NCI-H510A treated with DMSO at 0.1 percent for 48 hours (cell line): ENCODE data around the gene TNIP1.

ENCODE experiments used
- DNase-seq: peaks from one replicate; lab custom pipeline; 2025; lab: John Stamatoyannopoulos, UW

TNIP1 gene

DNA sequence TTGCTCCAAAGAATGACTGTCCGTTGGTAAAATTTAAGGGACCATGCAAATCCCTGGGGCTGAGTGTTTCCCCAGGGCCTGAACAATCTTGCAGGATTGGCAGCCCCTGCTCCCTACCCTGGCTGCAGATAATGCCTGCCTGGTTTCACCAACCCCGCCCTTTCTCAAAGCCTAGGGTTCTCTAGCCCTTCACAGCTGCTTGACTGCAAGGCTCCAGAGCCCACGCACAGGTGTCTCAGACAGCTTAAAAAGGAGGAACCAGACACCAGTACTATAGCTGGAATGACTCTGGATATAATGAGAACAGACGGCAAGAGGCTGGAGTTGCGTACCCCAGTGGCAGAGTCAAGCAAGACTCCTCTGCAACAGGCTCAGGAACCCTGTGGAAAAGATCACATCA lies 25.2 kb upstream of the TNIP1 start:
- no peak for DNase-seq

DNA sequence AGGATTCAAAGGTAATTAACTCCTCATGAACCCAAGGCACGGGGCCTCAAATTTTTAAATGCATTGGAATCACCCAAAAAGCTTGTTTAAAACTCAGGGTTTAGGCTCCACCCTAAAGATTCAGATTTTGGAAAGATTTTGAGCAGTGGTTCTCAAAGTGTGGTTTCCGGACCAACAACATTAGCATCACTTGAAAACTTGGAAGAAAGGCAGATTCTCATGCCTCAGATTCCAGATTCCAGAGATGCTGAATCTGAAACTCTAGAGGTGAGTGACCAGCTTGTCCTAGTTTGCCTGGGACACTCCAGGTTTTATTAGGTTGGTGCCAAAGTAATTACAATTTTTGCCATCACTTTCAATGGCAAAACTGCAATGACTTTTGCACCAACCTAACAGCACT lies 24.7 kb upstream of the TNIP1 start:
- DNase-seq, result no peak

DNA sequence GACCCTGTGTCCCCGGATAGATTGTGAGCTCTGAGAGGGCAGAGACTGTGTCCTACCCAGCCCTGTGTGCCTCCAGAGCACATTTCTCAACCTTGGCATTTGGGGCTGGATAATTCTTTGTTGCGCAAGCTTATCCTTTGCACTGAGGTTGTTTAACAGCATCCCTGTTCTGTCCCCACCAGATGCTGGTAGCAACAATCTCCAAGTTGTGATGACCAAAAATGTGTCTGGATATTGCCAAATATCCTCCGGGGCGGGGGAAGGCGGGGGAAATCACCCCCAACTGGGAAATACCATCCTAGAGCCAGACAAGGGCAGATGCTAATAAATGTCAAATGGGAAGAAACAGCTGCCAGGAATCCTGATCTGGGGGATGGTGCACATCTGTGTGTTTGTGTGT lies 24.0 kb upstream of the TNIP1 start:
- DNase-seq, result no peak

DNA sequence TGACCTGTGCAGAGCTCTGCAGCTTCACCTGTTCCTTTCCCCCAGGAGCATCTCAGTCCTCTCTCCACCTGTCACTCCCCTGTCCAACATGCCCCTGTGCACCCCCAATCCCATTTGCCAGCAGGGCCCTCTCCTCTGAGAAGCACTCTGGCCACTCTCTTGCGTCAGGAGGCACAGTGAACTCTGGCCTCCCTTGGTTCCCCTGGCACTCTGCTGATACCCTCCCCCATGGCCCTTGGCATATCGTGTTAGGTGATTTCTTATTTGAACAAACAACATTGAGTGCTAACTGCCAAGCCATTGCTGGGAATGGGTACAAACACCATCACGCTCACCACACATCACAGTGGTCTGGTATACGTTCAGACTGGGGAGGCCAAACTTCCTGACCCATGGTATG lies 20.9 kb upstream of the TNIP1 start:
- DNase-seq, result no peak

DNA sequence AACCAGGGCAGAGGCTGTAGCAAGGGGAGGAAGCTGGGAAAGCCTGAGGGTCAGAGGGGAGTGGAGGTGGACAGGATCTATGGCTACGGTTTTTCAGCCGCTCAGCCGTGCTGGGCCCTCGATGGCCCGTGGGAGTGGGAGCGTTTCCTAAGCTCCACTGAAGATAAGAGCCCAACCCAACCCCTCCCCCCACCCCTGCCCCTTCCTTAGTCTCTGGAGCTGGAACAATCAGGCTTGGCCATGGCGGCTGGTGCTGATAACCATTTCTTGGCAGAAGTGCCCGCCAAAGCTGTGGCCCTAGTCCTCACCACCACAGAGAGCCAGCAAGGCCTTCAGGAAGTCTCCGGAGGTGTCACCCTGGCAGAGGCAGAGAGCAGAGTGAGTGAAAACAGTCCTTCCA lies 20.3 kb upstream of the TNIP1 start:
- no peak for DNase-seq

DNA sequence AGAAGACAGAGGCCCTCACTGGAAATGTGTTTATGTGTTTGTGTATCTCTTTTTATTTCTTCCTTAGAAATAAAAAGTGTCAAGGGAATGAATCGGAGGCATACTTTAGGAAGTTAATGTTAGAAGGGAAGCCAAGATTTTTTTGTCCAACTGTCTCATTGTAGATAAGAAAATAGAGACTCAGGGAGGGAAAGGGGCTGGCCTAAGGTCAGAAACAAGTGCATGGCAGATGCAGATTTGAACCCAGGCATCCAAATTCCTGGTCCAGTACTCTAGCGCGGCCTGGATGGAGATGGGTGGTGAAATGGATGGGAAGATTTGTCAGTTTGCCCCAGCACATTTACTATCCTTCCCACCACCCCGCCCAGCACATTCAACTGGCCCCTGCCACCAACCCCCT lies 19.8 kb upstream of the TNIP1 start:
- no peak for DNase-seq

DNA sequence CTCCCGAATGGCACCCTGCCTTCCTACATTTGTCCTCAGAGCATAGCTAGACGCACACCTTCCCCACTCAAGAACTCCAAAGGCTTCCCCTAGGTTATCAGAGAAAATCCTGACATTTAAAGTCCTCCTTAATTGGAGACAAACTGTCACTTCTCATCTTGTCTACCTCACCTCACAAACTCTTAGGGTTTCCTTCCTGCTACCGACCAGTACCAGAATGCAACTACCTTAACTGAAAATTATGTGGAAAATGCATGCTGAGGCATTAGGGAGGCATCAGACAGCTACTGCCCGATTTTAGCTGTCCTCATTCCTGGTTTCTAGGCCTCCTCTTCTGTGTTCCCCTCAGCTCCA lies 17.9 kb upstream of the TNIP1 start:
- DNase-seq, result no peak

DNA sequence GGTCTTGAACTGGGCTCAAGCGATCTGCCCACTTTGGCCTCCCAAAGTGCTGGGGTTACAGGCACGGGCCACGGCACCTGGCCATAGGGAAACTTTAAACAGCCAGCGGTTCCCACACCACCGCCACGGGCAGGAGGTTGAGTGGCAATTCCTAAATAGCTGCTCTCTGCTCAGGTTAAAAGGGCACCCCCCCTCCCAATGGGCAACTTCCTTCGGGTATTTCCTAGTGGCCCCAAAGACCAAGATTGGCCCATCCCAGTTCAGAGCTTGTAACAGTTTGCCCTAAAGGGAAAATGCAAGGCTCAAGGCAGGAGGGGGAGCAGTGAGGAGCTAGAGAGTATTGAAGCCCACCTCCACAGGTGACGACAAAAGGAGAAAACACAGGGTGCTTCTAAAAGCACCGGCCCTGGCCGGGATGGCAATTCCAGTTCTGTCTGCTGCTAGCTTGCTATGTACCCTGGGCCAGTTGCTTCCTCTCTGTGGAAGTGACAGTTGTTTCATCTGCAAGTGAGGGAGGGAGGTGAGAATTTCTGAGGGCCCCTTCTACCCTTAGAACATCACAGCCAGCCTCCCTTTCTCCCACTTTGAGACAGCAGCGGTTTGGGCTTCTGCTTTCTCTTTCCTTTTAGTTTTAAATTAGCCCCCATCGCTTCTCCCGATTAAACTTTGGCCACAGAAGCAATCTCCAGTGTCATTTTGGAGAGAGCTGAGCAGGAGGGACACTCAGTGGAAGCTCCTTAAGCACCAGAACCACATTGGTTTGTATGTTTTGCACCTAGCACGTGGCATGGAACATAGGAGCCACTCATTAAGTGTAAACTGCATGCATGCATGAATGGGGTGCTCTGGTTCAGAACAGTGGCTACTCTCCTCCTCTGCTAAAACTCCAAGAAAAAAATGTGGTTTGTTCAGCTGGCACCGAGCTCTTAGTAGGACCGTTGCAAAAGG lies 17.3 kb upstream of the TNIP1 start:
- no peak for DNase-seq

DNA sequence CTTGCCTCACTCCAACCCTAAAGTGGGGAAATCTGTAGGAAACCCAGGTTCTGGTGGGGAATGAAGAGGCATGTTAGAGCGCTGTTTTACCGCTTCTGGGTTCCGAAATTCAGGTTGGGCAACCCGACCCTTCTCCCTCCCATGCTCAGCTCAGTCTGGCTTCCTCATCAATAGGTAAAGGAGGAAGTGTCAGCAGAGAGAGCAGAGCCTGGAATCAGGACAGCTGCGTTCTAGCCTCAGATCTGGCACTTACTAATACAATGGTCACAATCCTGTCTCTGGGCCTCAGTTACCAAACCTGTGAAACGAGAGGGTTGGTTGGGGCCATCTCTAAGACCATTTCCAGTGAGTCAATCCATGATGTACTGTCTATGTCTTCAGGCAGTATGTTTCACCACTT lies 16.2 kb upstream of the TNIP1 start:
- DNase-seq, result no peak

DNA sequence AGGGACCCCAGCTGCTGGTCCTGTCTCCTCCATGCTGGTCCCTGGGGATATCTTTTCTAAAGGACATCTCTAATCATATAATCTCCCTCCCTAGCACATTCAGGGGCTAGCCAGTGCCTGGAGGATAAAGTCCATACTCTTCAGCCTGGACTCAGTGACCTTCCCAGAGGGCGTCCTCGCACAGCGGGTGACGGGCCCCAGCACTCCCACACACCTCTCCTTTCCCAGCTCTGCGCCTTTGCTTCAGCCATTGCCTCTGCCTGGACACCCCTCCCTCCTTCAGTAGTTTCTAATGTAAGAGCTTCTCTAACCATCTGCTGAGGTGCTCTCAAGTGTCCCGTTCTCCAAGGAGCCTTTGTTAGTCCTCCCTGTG lies 15.2 kb upstream of the TNIP1 start:
- DNase-seq, result no peak

DNA sequence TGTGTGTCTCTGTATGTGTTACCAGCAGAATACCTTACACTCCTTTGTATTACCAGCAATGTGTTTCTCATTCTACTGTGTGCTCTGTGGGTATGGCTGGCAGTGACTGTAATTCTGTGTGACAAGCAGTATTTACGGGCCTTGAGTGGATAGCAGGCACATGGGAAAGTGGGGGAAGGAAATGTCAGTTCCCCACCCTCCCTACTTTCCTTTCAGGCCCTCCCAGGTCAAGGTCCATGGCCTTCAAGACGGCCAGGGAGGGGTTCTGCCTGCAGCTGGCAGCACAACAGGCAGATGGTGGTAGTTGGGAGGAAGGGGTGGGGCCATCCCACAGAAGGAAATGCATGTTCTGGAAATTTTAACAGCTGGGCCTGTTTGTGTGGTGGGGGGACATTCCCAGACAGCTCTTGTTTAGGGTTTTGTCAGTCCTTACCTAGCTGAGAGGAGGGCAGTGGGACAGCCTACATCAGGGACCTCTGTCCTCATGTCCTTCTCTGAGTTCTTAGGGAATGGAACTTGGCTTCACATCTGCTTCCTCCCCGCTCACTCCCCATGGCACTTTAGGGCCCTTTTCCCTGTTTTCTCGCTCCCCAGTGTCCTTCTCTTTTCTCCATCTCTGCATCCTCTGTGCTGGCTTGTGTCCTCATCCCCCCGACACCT lies 14.6 kb upstream of the TNIP1 start:
- DNase-seq, result no peak

DNA sequence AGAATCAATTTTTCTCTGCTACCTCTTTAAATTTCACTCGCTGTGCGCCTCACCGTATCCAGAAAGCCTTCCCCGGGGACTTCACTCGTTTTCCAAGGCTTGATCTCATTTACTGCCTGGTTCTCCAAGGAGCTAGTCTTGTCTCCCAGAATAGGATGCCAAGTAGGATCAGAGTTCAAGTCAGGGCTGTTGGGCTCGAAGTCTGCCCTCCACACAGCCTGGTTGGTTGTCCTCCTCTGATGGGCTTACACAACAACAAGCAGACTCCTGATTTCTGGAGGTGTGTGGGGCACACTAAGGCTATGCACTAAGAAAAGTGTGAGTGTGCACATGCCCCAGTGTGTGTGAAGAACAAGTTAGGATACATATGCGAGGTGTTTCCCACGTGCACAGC lies 14.0 kb upstream of the TNIP1 start:
- no peak for DNase-seq

DNA sequence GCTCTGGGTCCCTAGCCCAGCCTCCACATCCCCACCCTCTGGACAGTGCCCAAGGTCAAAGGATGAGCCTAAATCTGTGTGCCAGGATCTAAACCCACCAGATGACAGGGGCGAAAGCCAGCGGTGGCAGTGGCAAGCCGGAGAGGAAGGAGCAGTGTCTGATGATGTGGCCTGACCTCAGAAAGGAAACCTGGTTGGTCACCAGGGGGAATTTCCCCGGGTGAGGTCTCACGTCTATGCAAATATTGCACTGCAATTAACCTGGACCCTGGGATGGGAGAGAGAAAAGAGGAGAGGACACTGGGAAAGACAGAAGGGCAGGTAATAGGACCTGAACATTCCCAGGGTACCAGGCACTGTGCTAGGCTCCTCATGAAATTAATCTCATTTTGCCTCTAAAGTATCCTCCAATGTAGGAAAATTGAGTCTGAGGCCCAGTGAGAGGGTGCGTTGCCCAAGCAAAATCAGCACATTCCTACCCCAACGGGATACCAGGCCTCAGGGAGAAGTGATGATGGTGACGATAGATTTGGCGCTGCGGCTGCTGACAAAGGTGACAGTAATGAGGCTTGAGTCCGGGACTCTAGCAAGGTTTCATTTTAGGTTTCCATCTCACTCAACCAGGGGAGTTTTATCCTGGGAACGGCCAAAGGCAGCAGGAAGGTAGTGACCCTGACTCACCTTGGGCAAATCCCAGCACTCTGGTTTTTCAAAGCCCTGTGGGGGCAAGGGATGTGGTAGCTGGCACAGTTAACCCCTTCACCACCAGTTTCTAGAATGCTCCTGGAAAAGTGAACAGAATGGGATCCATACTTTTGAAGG lies 13.4 kb upstream of the TNIP1 start:
- DNase-seq, result no peak

DNA sequence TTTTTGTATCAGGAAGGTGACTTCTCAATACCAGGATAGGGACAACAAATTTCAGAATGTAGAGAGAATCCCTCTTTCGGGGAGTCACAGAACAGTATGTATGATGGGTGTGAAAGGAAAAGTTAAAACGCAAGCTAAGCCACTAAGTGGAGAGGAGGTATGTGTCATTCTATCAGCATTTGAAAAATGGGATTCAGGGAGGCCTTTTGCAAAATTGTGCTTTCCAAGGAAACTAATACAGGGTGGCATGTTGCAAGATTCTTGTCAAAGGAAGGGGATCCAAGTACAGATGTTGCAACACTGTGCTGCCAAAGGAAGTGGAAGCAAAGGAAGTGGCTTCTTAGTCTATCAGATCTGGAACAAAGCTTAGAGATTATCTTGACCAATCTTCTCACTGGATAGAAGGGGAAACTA lies 12.6 kb upstream of the TNIP1 start:
- no peak for DNase-seq

DNA sequence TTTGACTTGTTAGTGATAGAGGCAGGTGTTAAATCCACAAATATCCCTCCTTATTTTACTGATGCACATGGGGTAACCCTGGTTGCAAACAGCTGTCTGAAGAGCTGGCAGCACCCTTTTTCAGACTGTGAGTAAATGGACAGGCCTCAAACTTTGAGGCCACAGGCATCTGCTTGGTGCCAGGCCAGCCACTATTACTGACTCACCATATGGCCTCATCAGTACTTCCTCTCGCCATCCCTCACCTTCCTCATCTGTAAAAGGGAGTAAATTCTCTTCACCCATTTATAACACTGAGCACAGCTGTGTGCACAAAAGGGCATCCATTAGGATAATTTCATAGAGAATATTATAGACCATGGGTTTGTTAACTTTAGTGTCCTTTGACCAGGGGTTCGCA lies 11.9 kb upstream of the TNIP1 start:
- DNase-seq, result no peak

DNA sequence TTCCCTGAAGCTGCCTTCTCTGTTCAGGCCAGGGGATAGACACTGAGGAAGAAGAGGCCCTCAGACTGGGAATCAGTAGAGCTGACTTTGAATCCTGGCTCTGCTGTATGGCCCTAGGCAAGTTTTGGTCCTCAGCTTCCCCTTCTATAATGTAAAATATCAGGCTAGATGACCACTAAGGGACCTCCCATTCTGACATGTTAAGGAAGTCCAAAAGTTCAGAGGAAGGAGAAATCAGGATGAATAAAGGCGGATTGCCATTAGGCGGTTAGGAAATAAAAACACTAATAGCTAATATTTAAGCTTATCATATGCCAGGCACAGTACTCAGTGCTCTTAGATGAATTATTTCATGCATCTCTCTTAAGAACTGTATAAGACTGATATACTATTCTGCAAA lies 8.9 kb upstream of the TNIP1 start:
- no peak for DNase-seq

DNA sequence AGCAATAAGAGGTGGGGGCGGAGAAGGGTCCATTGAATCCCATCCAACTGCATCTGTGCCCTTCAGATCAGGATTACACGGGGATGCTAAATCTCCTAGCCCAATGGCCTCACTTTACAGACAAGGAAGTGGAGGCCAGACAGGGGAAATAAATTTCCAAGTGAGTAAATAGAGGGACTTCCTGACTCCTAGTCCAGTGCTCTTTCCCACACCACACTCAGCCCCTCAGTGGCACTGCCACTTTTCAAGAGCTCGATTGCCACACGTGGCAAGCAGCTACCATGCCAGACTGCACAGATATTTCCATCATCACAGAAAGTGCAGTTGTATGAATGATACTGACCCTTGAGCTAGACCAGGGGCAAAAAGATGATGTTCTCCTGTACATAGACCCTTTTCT lies 8.2 kb upstream of the TNIP1 start:
- DNase-seq, result no peak

DNA sequence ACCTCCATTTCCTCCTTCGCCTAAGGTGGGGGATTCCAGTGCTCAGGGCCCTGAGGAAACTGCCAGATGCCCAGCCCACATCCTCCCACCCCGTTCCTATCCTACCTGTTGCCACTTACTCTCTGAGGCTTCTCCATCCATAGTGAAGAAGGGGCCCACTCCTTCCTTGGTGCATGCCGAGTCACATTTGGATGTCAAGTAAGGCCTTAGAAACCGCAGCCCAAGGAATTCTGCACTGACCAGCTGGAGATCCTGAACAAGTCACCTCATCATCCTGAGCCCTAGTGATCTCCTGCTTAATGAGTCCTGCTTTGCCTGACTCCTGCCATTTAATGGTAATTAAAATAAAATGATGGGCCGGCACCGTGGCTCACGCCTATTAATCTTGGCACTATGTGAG lies 6.7 kb upstream of the TNIP1 start:
- no peak for DNase-seq

DNA sequence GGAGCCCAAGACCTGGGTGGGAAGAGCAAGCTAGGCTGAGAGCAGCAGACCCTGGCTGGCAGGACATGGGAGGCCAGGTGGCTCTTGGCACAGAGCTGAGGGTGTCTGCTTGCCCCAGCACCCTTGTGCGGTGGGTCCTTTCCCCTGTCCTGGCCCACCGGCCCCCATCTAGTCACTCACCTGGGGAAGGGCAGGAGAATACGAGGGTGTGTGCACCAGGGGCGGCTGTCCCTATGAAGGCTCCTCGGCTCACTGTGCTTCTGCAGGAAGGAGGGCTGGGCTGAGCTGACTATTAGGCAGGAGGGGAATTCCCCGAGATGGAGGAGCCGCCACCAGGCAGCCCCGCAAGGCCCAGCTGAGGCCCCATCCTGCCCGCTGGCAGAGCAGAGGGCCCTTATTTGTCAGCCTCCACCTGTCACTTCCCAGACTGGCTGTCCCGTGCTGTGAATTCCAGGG lies 6.1 kb upstream of the TNIP1 start:
- DNase-seq, result no peak

DNA sequence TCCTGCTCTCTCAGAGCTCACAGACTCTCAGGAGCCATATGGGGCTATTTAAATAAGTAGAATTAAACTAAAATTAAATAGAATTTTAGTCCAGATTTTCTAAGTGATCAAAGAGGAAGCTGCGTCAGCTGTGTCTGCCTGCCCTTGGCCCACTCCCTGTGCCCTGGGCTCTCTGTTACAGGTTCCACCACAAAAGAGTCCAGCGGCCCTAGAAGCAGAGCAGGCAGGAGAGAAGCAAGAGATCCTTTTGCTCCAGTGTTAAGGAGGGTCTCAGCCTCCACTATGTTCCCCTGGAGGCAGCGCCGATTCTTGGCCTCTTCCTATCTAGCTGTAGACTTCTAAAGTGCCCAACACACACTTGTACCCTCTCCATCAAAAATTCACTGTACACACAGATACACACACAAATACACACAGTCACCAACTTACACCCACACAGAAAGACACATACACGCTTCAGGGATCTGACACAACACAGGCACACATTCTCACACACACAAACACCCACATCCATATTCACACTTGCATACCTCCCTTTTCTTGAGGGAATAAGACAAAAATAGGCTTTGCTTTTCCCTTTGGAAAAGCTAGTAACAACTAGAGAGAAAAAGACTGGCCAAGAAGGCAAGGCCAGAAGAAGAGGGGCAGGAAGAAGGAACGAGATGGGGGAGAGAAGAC lies 5.5 kb upstream of the TNIP1 start:
- no peak for DNase-seq

DNA sequence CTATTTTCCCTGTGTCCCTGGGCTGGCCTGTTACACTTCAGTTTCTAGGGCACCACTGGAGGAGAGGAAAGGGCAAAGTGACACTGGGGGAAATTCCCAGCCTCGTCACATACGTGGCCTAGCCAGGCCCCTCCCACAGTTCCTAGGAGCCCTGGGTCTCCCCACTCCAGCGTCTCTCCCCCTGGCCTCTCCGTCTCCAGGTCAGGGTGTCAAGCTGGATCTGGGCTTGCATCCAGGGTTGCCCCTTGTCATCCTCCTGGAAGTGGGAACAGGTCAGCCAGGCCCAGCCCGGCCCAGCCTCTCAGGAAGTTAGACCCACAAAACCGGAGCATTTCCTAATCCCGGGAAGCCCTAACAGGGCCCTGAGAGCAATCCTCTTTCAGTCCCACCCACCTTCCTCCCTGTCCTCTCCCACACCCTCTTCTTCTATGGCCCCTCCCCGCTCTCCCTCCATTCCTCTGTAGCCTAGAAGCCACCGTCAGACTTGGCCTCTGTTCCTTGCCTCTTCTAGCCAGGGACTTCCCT lies 4.7 kb upstream of the TNIP1 start:
- no peak for DNase-seq

DNA sequence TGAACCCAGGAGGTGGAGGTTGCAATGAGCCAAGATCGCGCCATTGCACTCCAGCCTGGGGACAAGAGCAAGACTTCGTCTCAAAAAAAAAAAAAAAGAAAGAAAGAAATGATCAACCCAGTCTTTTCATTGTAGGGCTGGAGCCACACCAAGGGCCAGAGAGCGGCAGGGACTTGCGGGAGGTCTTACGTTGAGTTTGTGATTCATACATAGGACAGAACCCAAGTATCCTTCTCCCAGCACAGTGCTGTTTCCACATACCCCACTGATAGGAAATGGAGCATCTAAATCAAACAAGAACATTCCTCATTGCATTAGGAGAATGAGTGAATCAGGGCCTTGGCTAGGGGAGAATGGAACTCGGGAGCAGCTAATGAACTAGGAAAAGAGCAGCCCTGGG lies 3.5 kb upstream of the TNIP1 start:
- no peak for DNase-seq
